K562 (cell line): ENCODE data around the gene RASGEF1C. TPM values are rescaled to one million over a fixed set of nuclear protein-coding genes. Genes with fewer than 3 reads are reported as not detected.

Source experiments
- DNMT1 ChIP-seq: fragments of 450-650 bp; IDR thresholded peaks from 2 replicates; pipeline ENCODE4 v1.6.1; 2016; ENCODE audit warnings: antibody characterized with exemption, mild to moderate bottlenecking
- KDM4B ChIP-seq, 2 experiments: fragments of 450-650 bp in 1 of 2; sonication (generic) in 1 of 2; IDR thresholded peaks; 2 replicates each; pipeline ENCODE4 v1.6.1; 2016 to 2017; ENCODE audit warnings: borderline replicate concordance in 2 of 2, antibody characterized with exemption in 1 of 2, low read depth in 1 of 2, mild to moderate bottlenecking in 1 of 2
- MCM2 ChIP-seq: fragments of 450-650 bp; IDR thresholded peaks from 2 replicates; pipeline ENCODE4 v1.6.1; 2017; ENCODE audit warnings: low read depth, mild to moderate bottlenecking
- NCOA4 ChIP-seq: fragments of 450-650 bp; IDR thresholded peaks from 2 replicates; pipeline ENCODE4 v1.6.1; 2018; ENCODE audit warnings: mild to moderate bottlenecking; ENCODE audit not compliant: partially characterized antibody
- PTBP1 ChIP-seq: fragments of 200-400 bp; formaldehyde crosslinking; IDR thresholded peaks from 2 replicates; pipeline ENCODE4 v1.6.1; 2017; ENCODE audit warnings: low read depth, low read length
- PURB ChIP-seq: sonication (generic); formaldehyde crosslinking; IDR thresholded peaks from 2 replicates; pipeline ENCODE4 v1.9.0; 2021; ENCODE audit warnings: low read depth, mild to moderate bottlenecking, missing genetic modification reagents
- SRSF9 ChIP-seq: fragments of 200-400 bp; formaldehyde crosslinking; IDR thresholded peaks from 2 replicates; pipeline ENCODE4 v1.6.1; 2017; ENCODE audit warnings: low read depth, low read length, borderline replicate concordance
- TBL1XR1 ChIP-seq, 2 experiments: IDR thresholded peaks; 2 replicates each; pipeline ENCODE4 v1.6.1; 2012; ENCODE audit warnings: improper control_type of control experiment in 2 of 2, low read length in 2 of 2, mild to moderate bottlenecking in 1 of 2
- TEAD4 ChIP-seq, 2 experiments: sonication (generic) in 1 of 2; formaldehyde crosslinking in 1 of 2; IDR thresholded peaks; 2 replicates each; pipeline versions ENCODE4 v1.6.1 to v1.8.0; 2012 to 2022; ENCODE audit warnings: borderline replicate concordance in 1 of 2, inconsistent platforms in 1 of 2, low read length in 1 of 2, mild to moderate bottlenecking in 1 of 2, missing genetic modification reagents in 1 of 2
- ZBTB8A ChIP-seq: fragments of 450-650 bp; IDR thresholded peaks from 2 replicates; pipeline ENCODE4 v1.6.1; 2018; ENCODE audit warnings: mild to moderate bottlenecking, moderate library complexity; ENCODE audit not compliant: partially characterized antibody
- ZNF212 ChIP-seq: fragments of 450-650 bp; formaldehyde crosslinking; IDR thresholded peaks from 2 replicates; pipeline ENCODE4 v1.4.0; 2020; ENCODE audit warnings: mild to moderate bottlenecking
- ZNF23 ChIP-seq: fragments of 250-450 bp; sonication (Bioruptor Pico); IDR thresholded peaks from 2 replicates; pipeline ENCODE4 v1.4.0; 2020; ENCODE audit warnings: mild to moderate bottlenecking
- polyA plus RNA-seq, 8 experiments: library from polyadenylated mRNA; depleted of rRNA in 4 of 8; stranded (reverse) in 5 of 8; unstranded in 3 of 8; fragments of >200 nt; fragmentation: Nextera tagmentation in 2 of 8; fragmentation: Illumina TruSeq in 1 of 8; extraction: Ambion mirVana in 2 of 8; extraction: Trizol in 1 of 8; gene quantifications; 2 replicates each; pipeline versions ENCODE4 v1.2.1 to v1.2.3, GENCODE V29; 2011 to 2014; ENCODE audit warnings: inconsistent platforms in 1 of 8, missing spikeins in 1 of 8
- total RNA-seq, 7 experiments: library from RNA; depleted of rRNA in 6 of 7; stranded (reverse); fragments of >200 nt in 6 of 7; fragmentation: Illumina TruSeq in 2 of 7; extraction: Trizol in 2 of 7; gene quantifications; 2 replicates each; pipeline versions ENCODE4 v1.2.1 to v1.2.3, GENCODE V29; 2011 to 2021; ENCODE audit warnings: low replicate concordance in 1 of 7
- TF ChIP-seq, protein P1 (sequence below): sonication (generic); formaldehyde crosslinking; IDR thresholded peaks from 2 replicates; pipeline ENCODE4 v1.8.1; 2023; ENCODE audit warnings: mild to moderate bottlenecking, missing genetic modification reagents
- TF ChIP-seq, protein P2 (sequence below): fragments of 450-650 bp; formaldehyde crosslinking; IDR thresholded peaks from 2 replicates; pipeline ENCODE4 v1.4.0; 2022; ENCODE audit warnings: missing genetic modification characterization
- TF ChIP-seq, protein P3 (sequence below): fragments of 450-650 bp; IDR thresholded peaks from 2 replicates; pipeline ENCODE4 v1.6.1; 2014; ENCODE audit warnings: low read depth, mild to moderate bottlenecking, moderate library complexity, borderline replicate concordance
- TF ChIP-seq, protein P4 (sequence below): sonication (generic); formaldehyde crosslinking; IDR thresholded peaks from 2 replicates; pipeline ENCODE4 v1.8.0; 2023; ENCODE audit warnings: missing genetic modification reagents, mild to moderate bottlenecking, borderline replicate concordance

RASGEF1C gene
- total and polyA plus RNA-seq, 9 of the 15 experiments (the other 6 are each of a cell fraction or from before 2014, with no cell fraction given), result 0.04 to 1.1 (median 0.21) TPM; not detected in 4

DNA sequence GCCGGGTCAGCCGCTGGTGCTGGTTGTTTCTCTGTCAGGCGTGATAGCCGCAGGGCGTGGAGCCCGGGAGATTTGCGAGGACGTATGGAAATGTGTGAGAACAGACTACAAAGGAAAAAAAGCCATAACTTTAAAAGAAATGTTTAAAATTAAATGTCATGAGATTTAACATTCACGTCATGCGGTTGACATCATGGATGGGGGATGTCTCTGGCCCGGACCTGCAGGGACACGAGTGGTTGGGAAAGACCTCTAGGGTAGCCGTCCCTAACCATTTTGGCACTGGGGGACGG is 136.8 kb downstream of the RASGEF1C start (continued):
- TF ChIP-seq, protein P1, sequence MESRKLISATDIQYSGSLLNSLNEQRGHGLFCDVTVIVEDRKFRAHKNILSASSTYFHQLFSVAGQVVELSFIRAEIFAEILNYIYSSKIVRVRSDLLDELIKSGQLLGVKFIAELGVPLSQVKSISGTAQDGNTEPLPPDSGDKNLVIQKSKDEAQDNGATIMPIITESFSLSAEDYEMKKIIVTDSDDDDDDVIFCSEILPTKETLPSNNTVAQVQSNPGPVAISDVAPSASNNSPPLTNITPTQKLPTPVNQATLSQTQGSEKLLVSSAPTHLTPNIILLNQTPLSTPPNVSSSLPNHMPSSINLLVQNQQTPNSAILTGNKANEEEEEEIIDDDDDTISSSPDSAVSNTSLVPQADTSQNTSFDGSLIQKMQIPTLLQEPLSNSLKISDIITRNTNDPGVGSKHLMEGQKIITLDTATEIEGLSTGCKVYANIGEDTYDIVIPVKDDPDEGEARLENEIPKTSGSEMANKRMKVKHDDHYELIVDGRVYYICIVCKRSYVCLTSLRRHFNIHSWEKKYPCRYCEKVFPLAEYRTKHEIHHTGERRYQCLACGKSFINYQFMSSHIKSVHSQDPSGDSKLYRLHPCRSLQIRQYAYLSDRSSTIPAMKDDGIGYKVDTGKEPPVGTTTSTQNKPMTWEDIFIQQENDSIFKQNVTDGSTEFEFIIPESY (CRISPR knock-in tag), result no peak
- TF ChIP-seq DNMT1, result no peak
- no peak for TF ChIP-seq NCOA4
- no peak for TF ChIP-seq MCM2
- no peak for TF ChIP-seq PURB
- TF ChIP-seq, protein P2, sequence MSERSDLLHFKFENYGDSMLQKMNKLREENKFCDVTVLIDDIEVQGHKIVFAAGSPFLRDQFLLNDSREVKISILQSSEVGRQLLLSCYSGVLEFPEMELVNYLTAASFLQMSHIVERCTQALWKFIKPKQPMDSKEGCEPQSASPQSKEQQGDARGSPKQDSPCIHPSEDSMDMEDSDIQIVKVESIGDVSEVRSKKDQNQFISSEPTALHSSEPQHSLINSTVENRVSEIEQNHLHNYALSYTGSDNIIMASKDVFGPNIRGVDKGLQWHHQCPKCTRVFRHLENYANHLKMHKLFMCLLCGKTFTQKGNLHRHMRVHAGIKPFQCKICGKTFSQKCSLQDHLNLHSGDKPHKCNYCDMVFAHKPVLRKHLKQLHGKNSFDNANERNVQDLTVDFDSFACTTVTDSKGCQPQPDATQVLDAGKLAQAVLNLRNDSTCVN (CRISPR knock-in tag), result no peak
- TF ChIP-seq TEAD4 (IDR thresholded peaks at IDR 0.05; ENCODE audit: low read length), result no peak; the same call in 1 of the 2 replicates
- peak; percentile 5; the same call in 1 of the 2 replicates for TF ChIP-seq TEAD4 (CRISPR knock-in tag; IDR thresholded peaks at IDR 0.05; ENCODE audit: borderline replicate concordance)
- TF ChIP-seq KDM4B (IDR thresholded peaks at IDR 0.05; ENCODE audit: borderline replicate concordance in 2 of 2, low read depth in 1 of 2), result no peak
- TF ChIP-seq SRSF9, result no peak
- TF ChIP-seq ZNF23 (CRISPR knock-in tag), result no peak
- TF ChIP-seq, protein P3, sequence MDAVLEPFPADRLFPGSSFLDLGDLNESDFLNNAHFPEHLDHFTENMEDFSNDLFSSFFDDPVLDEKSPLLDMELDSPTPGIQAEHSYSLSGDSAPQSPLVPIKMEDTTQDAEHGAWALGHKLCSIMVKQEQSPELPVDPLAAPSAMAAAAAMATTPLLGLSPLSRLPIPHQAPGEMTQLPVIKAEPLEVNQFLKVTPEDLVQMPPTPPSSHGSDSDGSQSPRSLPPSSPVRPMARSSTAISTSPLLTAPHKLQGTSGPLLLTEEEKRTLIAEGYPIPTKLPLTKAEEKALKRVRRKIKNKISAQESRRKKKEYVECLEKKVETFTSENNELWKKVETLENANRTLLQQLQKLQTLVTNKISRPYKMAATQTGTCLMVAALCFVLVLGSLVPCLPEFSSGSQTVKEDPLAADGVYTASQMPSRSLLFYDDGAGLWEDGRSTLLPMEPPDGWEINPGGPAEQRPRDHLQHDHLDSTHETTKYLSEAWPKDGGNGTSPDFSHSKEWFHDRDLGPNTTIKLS, result peak; percentile 86; the same call in 1 of the 2 replicates
- no peak for TF ChIP-seq PTBP1
- TF ChIP-seq TBL1XR1 (IDR thresholded peaks at IDR 0.05; ENCODE audit: low read length in 2 of 2), result no peak
- TF ChIP-seq ZBTB8A, result no peak
- TF ChIP-seq ZNF212 (CRISPR knock-in tag), result peak; percentile 47; the same call in 1 of the 2 replicates
- TF ChIP-seq, protein P4, sequence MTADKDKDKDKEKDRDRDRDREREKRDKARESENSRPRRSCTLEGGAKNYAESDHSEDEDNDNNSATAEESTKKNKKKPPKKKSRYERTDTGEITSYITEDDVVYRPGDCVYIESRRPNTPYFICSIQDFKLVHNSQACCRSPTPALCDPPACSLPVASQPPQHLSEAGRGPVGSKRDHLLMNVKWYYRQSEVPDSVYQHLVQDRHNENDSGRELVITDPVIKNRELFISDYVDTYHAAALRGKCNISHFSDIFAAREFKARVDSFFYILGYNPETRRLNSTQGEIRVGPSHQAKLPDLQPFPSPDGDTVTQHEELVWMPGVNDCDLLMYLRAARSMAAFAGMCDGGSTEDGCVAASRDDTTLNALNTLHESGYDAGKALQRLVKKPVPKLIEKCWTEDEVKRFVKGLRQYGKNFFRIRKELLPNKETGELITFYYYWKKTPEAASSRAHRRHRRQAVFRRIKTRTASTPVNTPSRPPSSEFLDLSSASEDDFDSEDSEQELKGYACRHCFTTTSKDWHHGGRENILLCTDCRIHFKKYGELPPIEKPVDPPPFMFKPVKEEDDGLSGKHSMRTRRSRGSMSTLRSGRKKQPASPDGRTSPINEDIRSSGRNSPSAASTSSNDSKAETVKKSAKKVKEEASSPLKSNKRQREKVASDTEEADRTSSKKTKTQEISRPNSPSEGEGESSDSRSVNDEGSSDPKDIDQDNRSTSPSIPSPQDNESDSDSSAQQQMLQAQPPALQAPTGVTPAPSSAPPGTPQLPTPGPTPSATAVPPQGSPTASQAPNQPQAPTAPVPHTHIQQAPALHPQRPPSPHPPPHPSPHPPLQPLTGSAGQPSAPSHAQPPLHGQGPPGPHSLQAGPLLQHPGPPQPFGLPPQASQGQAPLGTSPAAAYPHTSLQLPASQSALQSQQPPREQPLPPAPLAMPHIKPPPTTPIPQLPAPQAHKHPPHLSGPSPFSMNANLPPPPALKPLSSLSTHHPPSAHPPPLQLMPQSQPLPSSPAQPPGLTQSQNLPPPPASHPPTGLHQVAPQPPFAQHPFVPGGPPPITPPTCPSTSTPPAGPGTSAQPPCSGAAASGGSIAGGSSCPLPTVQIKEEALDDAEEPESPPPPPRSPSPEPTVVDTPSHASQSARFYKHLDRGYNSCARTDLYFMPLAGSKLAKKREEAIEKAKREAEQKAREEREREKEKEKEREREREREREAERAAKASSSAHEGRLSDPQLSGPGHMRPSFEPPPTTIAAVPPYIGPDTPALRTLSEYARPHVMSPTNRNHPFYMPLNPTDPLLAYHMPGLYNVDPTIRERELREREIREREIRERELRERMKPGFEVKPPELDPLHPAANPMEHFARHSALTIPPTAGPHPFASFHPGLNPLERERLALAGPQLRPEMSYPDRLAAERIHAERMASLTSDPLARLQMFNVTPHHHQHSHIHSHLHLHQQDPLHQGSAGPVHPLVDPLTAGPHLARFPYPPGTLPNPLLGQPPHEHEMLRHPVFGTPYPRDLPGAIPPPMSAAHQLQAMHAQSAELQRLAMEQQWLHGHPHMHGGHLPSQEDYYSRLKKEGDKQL, result no peak
